Activated naive CD4-positive, alpha-beta T cell treated with anti-CD3 and anti-CD28 coated beads, Interleukin-2, amount 50 U/mL, for 24 hours (primary cell): Measurements from ENCODE around the gene MEGF9.

Source experiments
- H3K27ac Mint-ChIP-seq: one replicate; pipeline ENCODE4 v1.8.0; 2021; ENCODE audit warnings: mild to moderate bottlenecking, mixed read lengths
- H3K27me3 Mint-ChIP-seq: one replicate; pipeline ENCODE4 v1.8.0; 2021; ENCODE audit warnings: mixed read lengths
- H3K36me3 Mint-ChIP-seq: one replicate; pipeline ENCODE4 v1.8.0; 2021; ENCODE audit warnings: mixed read lengths
- H3K4me1 Mint-ChIP-seq: one replicate; pipeline ENCODE4 v1.8.0; 2021; ENCODE audit warnings: mixed read lengths
- H3K4me3 Mint-ChIP-seq: one replicate; pipeline ENCODE4 v1.8.0; 2021; ENCODE audit warnings: mild to moderate bottlenecking, mixed read lengths
- H3K9me3 Mint-ChIP-seq: one replicate; pipeline ENCODE4 v1.8.0; 2021; ENCODE audit warnings: mixed read lengths

The MEGF9 gene

GRCh38 chr9:120697448-120697847 is 16.8 kb downstream of the MEGF9 start:
- H3K27me3 Mint-ChIP-seq: no peaks in the 10 kb centered on the region
- peaks cover 38% of the 10 kb centered on the region for H3K4me1 Mint-ChIP-seq
- no peaks in the 10 kb centered on the region for H3K36me3 Mint-ChIP-seq
- no peak overlapping the region for H3K4me3 Mint-ChIP-seq
- H3K27ac Mint-ChIP-seq: no peak overlapping the region
- H3K9me3 Mint-ChIP-seq: no peaks in the 10 kb centered on the region

GRCh38 chr9:120696551-120697230 is 17.6 kb downstream of the MEGF9 start:
- no peak overlapping the region for H3K27ac Mint-ChIP-seq
- H3K4me3 Mint-ChIP-seq: no peak overlapping the region
- H3K27me3 Mint-ChIP-seq: no peaks in the 10 kb centered on the region
- H3K36me3 Mint-ChIP-seq: no peaks in the 10 kb centered on the region
- H3K4me1 Mint-ChIP-seq: peaks cover 43% of the 10 kb centered on the region
- H3K9me3 Mint-ChIP-seq: no peaks in the 10 kb centered on the region

- Mint-ChIP-seq H3K4me1 (peaks cover 40% of the 10 kb centered on the region), H3K27me3 (no peaks in the 10 kb centered on the region), H3K27ac (no peak overlapping the region), H3K9me3 (no peaks in the 10 kb centered on the region), H3K4me3 (no peak overlapping the region), H3K36me3 (no peaks in the 10 kb centered on the region)
Measured at GRCh38 chr9:120694559-120694958, 19.7 kb downstream of the MEGF9 start.

- peaks cover 40% of the 10 kb centered on the region for H3K4me1 Mint-ChIP-seq
Measured at GRCh38 chr9:120693700-120694008, 20.6 kb downstream of the MEGF9 start.

GRCh38 chr9:120692901-120693699 is 21.2 kb downstream of the MEGF9 start:
- Mint-ChIP-seq H3K27ac (no peak overlapping the region), H3K4me3 (no peak overlapping the region), H3K36me3 (no peaks in the 10 kb centered on the region), H3K4me1 (peaks cover 40% of the 10 kb centered on the region), H3K9me3 (no peaks in the 10 kb centered on the region), H3K27me3 (no peaks in the 10 kb centered on the region)

More at GRCh38 chr9:120693700-120694008, 20.6 kb downstream of the MEGF9 start:
- Mint-ChIP-seq H3K27me3 (no peaks in the 10 kb centered on the region), H3K4me3 (no peak overlapping the region), H3K36me3 (no peaks in the 10 kb centered on the region), H3K9me3 (no peaks in the 10 kb centered on the region), H3K27ac (no peak overlapping the region)

GRCh38 chr9:120690372-120690771 is 23.9 kb downstream of the MEGF9 start:
- Mint-ChIP-seq H3K9me3 (no peaks in the 10 kb centered on the region), H3K4me1 (peaks cover 33% of the 10 kb centered on the region), H3K27me3 (no peaks in the 10 kb centered on the region), H3K4me3 (no peak overlapping the region), H3K36me3 (peaks cover 3% of the 10 kb centered on the region), H3K27ac (no peak overlapping the region)

GRCh38 chr9:120689860-120690259 is 24.4 kb downstream of the MEGF9 start:
- Mint-ChIP-seq H3K4me3 (no peak overlapping the region), H3K36me3 (peaks cover 3% of the 10 kb centered on the region), H3K4me1 (peaks cover 36% of the 10 kb centered on the region), H3K27me3 (no peaks in the 10 kb centered on the region), H3K27ac (no peak overlapping the region), H3K9me3 (no peaks in the 10 kb centered on the region)

- no peaks in the 10 kb centered on the region for H3K9me3 Mint-ChIP-seq
- peaks cover 3% of the 10 kb centered on the region for H3K36me3 Mint-ChIP-seq
- H3K27ac Mint-ChIP-seq: no peak overlapping the region
- H3K4me3 Mint-ChIP-seq: no peak overlapping the region
- no peaks in the 10 kb centered on the region for H3K27me3 Mint-ChIP-seq
- peaks cover 25% of the 10 kb centered on the region for H3K4me1 Mint-ChIP-seq
Measured at GRCh38 chr9:120688758-120689157, 25.5 kb downstream of the MEGF9 start.

- Mint-ChIP-seq H3K4me3 (no peak overlapping the region), H3K9me3 (no peaks in the 10 kb centered on the region), H3K4me1 (peaks cover 13% of the 10 kb centered on the region), H3K36me3 (peaks cover 9% of the 10 kb centered on the region), H3K27me3 (no peaks in the 10 kb centered on the region), H3K27ac (no peak overlapping the region)
Measured at GRCh38 chr9:120683150-120683549, 31.1 kb downstream of the MEGF9 start.

- H3K27me3 Mint-ChIP-seq: no peaks in the 10 kb centered on the region
- no peak overlapping the region for H3K27ac Mint-ChIP-seq
- H3K9me3 Mint-ChIP-seq: no peaks in the 10 kb centered on the region
- H3K36me3 Mint-ChIP-seq: peaks cover 9% of the 10 kb centered on the region
- no peak overlapping the region for H3K4me3 Mint-ChIP-seq
- peaks cover 16% of the 10 kb centered on the region for H3K4me1 Mint-ChIP-seq
Measured at GRCh38 chr9:120681121-120681520, 33.1 kb downstream of the MEGF9 start.

- H3K36me3 Mint-ChIP-seq: peaks cover 6% of the 10 kb centered on the region
- peaks cover 13% of the 10 kb centered on the region for H3K4me1 Mint-ChIP-seq
- H3K27me3 Mint-ChIP-seq: no peaks in the 10 kb centered on the region
- H3K4me3 Mint-ChIP-seq: no peak overlapping the region
- H3K27ac Mint-ChIP-seq: no peak overlapping the region
- H3K9me3 Mint-ChIP-seq: no peaks in the 10 kb centered on the region
Measured at GRCh38 chr9:120680579-120680978, 33.7 kb downstream of the MEGF9 start.

- no peaks in the 10 kb centered on the region for H3K27me3 Mint-ChIP-seq
- peaks cover 6% of the 10 kb centered on the region for H3K36me3 Mint-ChIP-seq
- H3K4me1 Mint-ChIP-seq: peaks cover 9% of the 10 kb centered on the region
- no peak overlapping the region for H3K27ac Mint-ChIP-seq
- no peak overlapping the region for H3K4me3 Mint-ChIP-seq
- H3K9me3 Mint-ChIP-seq: no peaks in the 10 kb centered on the region
Measured at GRCh38 chr9:120680161-120680560, 34.1 kb downstream of the MEGF9 start.

GRCh38 chr9:120677965-120678364 is 36.3 kb downstream of the MEGF9 start:
- H3K4me3 Mint-ChIP-seq: no peak overlapping the region
- H3K36me3 Mint-ChIP-seq: peaks cover 8% of the 10 kb centered on the region
- H3K27ac Mint-ChIP-seq: no peak overlapping the region
- H3K9me3 Mint-ChIP-seq: no peaks in the 10 kb centered on the region
- peaks cover 3% of the 10 kb centered on the region for H3K4me1 Mint-ChIP-seq
- H3K27me3 Mint-ChIP-seq: no peaks in the 10 kb centered on the region

GRCh38 chr9:120676767-120677402 is 37.4 kb downstream of the MEGF9 start:
- Mint-ChIP-seq H3K27ac (no peak overlapping the region), H3K27me3 (no peaks in the 10 kb centered on the region), H3K4me3 (no peak overlapping the region)

GRCh38 chr9:120668399-120668798 is 45.9 kb downstream of the MEGF9 start:
- H3K4me1 Mint-ChIP-seq: peaks cover 25% of the 10 kb centered on the region
- no peak overlapping the region for H3K27ac Mint-ChIP-seq
- no peak overlapping the region for H3K4me3 Mint-ChIP-seq
- H3K9me3 Mint-ChIP-seq: no peaks in the 10 kb centered on the region
- H3K36me3 Mint-ChIP-seq: peaks cover 4% of the 10 kb centered on the region
- no peaks in the 10 kb centered on the region for H3K27me3 Mint-ChIP-seq

More at GRCh38 chr9:120676767-120677402, 37.4 kb downstream of the MEGF9 start:
- peaks cover 8% of the 10 kb centered on the region for H3K36me3 Mint-ChIP-seq
- no peaks in the 10 kb centered on the region for H3K9me3 Mint-ChIP-seq
- peaks cover 3% of the 10 kb centered on the region for H3K4me1 Mint-ChIP-seq

GRCh38 chr9:120663950-120664349 is 50.3 kb downstream of the MEGF9 start:
- H3K27me3 Mint-ChIP-seq: no peaks in the 10 kb centered on the region
- no peak overlapping the region for H3K27ac Mint-ChIP-seq
- H3K4me3 Mint-ChIP-seq: no peak overlapping the region
- H3K36me3 Mint-ChIP-seq: peaks cover 2% of the 10 kb centered on the region
- H3K9me3 Mint-ChIP-seq: no peaks in the 10 kb centered on the region
- peaks cover 25% of the 10 kb centered on the region for H3K4me1 Mint-ChIP-seq
